MCF 10A (cell line): ENCODE results near the gene ERC2. TPM values are rescaled to one million over a fixed set of nuclear protein-coding genes. Genes with fewer than 3 reads are reported as not detected.

ENCODE experiments used
- BruUV-seq: library from RNA; stranded (reverse); fragments of 400-500 nt; replicated peaks from 2 replicates; lab custom pipeline; 2021; lab: Mats Ljungman, UMichigan
- CTCF ChIA-PET: fragments of 300-600 bp; sonication (Branson Sonifier 250); formaldehyde crosslinking; extraction: SDS; loops from one replicate; lab custom pipeline; 2021; ENCODE audit warnings: antibody characterized with exemption, inconsistent platforms; lab: Yijun Ruan, JAX
- POLR2A ChIA-PET: fragments of 300-600, 350-650 bp; sonication (Branson Sonifier 250); formaldehyde crosslinking; extraction: SDS; loops from one replicate; lab custom pipeline; 2020; ENCODE audit warnings: antibody characterized with exemption, inconsistent platforms; lab: Yijun Ruan, JAX
- DNase-seq: peaks from one replicate; pipeline ENCODE4 v3.0.0-alpha.2; 2018; ENCODE audit not compliant: unreplicated experiment
- H3K27ac Mint-ChIP-seq: one replicate; pipeline ENCODE4 v1.8.0; 2022; ENCODE audit warnings: mild to moderate bottlenecking, low read depth, mixed read lengths; ENCODE audit not compliant: unreplicated experiment
- H3K27me3 Mint-ChIP-seq: one replicate; pipeline ENCODE4 v1.8.0; 2022; ENCODE audit warnings: mixed read lengths; ENCODE audit not compliant: insufficient read depth, unreplicated experiment
- H3K36me3 Mint-ChIP-seq: one replicate; pipeline ENCODE4 v1.8.0; 2022; ENCODE audit warnings: mild to moderate bottlenecking, moderate library complexity, mixed read lengths; ENCODE audit not compliant: insufficient read depth, unreplicated experiment
- H3K4me1 Mint-ChIP-seq: one replicate; pipeline ENCODE4 v1.8.0; 2022; ENCODE audit warnings: mixed read lengths; ENCODE audit not compliant: insufficient read depth, unreplicated experiment
- H3K4me3 Mint-ChIP-seq: one replicate; pipeline ENCODE4 v1.8.0; 2022; ENCODE audit warnings: mild to moderate bottlenecking, moderate library complexity, mixed read lengths; ENCODE audit not compliant: unreplicated experiment
- H3K9me3 Mint-ChIP-seq: one replicate; pipeline ENCODE4 v1.8.0; 2022; ENCODE audit warnings: mixed read lengths; ENCODE audit not compliant: unreplicated experiment
- CTCF ChIP-seq: fragments of 200-600 bp; IDR thresholded peaks from one replicate; pipeline ENCODE4 v1.8.0; 2022; ENCODE audit warnings: antibody characterized with exemption, mild to moderate bottlenecking; ENCODE audit not compliant: unreplicated experiment
- intact Hi-C: fragments of 100-400 bp; cut with micrococcal nuclease; formaldehyde crosslinking; loops from 2 replicates; pipeline ENCODE4 v1.14.1; 2022
- total RNA-seq: library from RNA; stranded (reverse); gene quantifications from 2 replicates; pipeline ENCODE4 v1.2.3, GENCODE V29; 2022

The ERC2 gene
- total RNA-seq, 1 experiment from 2014 or later = 0.42 TPM

GRCh38 chr3:56323986-56324420, 144.3 kb downstream of the ERC2 start:
- H3K36me3 Mint-ChIP-seq = no peaks in the 10 kb centered on the region
- DNase-seq = peak; percentile 76
- no peak for TF ChIP-seq CTCF
- intact Hi-C loops = no loop called here
- peak overlapping the region; percentile 50 for H3K27ac Mint-ChIP-seq
- H3K9me3 Mint-ChIP-seq = no peaks in the 10 kb centered on the region
- POLR2A ChIA-PET = interaction anchor here (0.5 to 1.3 kb wide), 2 partner anchors 9 to 1653 kb away, joined by 3 to 4 read pairs; no protein-coding TSS in a partner anchor
- H3K27me3 Mint-ChIP-seq = peaks cover 18% of the 10 kb centered on the region
- CTCF ChIA-PET = interaction anchor here (1.0 to 2.0 kb wide), 2 partner anchors 17 to 171 kb away, joined by 4 to 14 read pairs; no protein-coding TSS in a partner anchor
- H3K4me1 Mint-ChIP-seq = peaks cover 12% of the 10 kb centered on the region
- no peak overlapping the region for H3K4me3 Mint-ChIP-seq
- BruUV-seq = no TSS peak

DNA sequence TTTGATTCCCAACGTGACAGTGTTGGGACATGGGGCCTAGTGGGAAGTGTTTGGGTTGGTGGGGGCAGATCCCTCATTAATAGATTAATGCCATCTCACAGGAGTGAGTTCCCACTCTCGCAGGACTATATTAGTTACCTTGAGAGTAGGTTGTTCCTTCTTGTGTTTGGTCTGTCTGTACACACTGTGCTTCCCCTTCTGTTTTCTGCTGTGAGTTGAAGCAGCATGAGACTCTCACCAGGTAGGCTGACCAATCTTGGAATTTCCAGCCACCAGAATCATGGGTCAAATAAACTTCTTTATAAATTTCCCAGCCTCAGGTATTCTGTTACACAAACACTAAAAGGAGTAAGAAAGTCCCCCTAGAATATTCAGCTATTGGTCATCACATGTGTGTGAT, 145.4 kb downstream of the ERC2 start:
- Mint-ChIP-seq H3K27ac (no peak overlapping the region), H3K36me3 (no peaks in the 10 kb centered on the region), H3K27me3 (peaks cover 7% of the 10 kb centered on the region), H3K4me1 (peaks cover 12% of the 10 kb centered on the region), H3K9me3 (no peaks in the 10 kb centered on the region), H3K4me3 (no peak overlapping the region)
- ChIA-PET POLR2A (no interaction called here), CTCF (interaction anchor here (0.6 to 2.0 kb wide), 3 partner anchors 18 to 1933 kb away, joined by 3 to 14 read pairs (median 3); no protein-coding TSS in a partner anchor)
- no TSS peak for BruUV-seq
- DNase-seq = peak; percentile 13
- no peak for TF ChIP-seq CTCF
- intact Hi-C loops = no loop called here

GRCh38 chr3:56321892-56322291, 146.4 kb downstream of the ERC2 start:
- H3K4me1 Mint-ChIP-seq = peaks cover 12% of the 10 kb centered on the region
- H3K36me3 Mint-ChIP-seq = no peaks in the 10 kb centered on the region
- no peaks in the 10 kb centered on the region for H3K27me3 Mint-ChIP-seq
- intact Hi-C loops = no loop called here
- BruUV-seq = no TSS peak
- no peak for TF ChIP-seq CTCF
- H3K4me3 Mint-ChIP-seq = no peak overlapping the region
- CTCF ChIA-PET = interaction anchor here (0.6 to 1.6 kb wide), 3 partner anchors 18 to 241 kb away, joined by 3 to 7 read pairs (median 5); no protein-coding TSS in a partner anchor
- no peak for DNase-seq
- no peak overlapping the region for H3K27ac Mint-ChIP-seq
- POLR2A ChIA-PET = interaction anchor here (1.4 kb wide), 1 partner anchor 18 kb away, joined by 3 read pairs; no protein-coding TSS in a partner anchor
- H3K9me3 Mint-ChIP-seq = no peaks in the 10 kb centered on the region

DNA sequence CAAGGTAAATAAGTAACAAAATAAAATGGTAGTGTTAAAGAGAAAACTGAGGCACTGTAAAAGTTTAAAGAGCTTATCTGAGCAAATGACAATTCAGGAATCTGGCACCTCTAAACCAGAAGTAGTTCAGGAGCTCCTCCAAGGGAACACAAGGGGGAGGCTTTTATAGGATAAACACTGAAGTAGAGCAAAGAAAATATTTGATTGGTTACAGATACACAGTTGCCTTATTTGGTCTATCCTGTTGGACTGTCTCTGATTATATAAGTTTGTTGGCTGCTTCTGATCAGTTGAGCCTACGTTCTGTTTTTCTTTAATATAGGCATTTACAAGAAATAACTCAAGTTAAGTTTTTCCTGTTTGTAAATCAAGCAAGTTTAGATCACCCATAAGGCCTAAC, 146.9 kb downstream of the ERC2 start:
- H3K4me1 Mint-ChIP-seq = peaks cover 12% of the 10 kb centered on the region
- H3K36me3 Mint-ChIP-seq = no peaks in the 10 kb centered on the region
- DNase-seq = no peak
- no TSS peak for BruUV-seq
- H3K4me3 Mint-ChIP-seq = no peak overlapping the region
- H3K9me3 Mint-ChIP-seq = no peaks in the 10 kb centered on the region
- ChIA-PET CTCF (interaction anchor here (0.6 to 1.6 kb wide), 3 partner anchors 19 to 241 kb away, joined by 3 to 7 read pairs (median 3); no protein-coding TSS in a partner anchor), POLR2A (interaction anchor here (1.4 kb wide), 1 partner anchor 17 kb away, joined by 3 read pairs; no protein-coding TSS in a partner anchor)
- H3K27ac Mint-ChIP-seq = no peak overlapping the region
- TF ChIP-seq CTCF = no peak
- intact Hi-C loops = no loop called here
- no peaks in the 10 kb centered on the region for H3K27me3 Mint-ChIP-seq
